HG03135 (cell line): ENCODE results near the gene AATF.

Experiments
- ATAC-seq: cut with Tn5 transposase; IDR thresholded peaks from one replicate; pipeline ENCODE4 v1.9.1; 2021; ENCODE audit warnings: mild to moderate bottlenecking, moderate library complexity; ENCODE audit not compliant: unreplicated experiment

AATF gene

DNA sequence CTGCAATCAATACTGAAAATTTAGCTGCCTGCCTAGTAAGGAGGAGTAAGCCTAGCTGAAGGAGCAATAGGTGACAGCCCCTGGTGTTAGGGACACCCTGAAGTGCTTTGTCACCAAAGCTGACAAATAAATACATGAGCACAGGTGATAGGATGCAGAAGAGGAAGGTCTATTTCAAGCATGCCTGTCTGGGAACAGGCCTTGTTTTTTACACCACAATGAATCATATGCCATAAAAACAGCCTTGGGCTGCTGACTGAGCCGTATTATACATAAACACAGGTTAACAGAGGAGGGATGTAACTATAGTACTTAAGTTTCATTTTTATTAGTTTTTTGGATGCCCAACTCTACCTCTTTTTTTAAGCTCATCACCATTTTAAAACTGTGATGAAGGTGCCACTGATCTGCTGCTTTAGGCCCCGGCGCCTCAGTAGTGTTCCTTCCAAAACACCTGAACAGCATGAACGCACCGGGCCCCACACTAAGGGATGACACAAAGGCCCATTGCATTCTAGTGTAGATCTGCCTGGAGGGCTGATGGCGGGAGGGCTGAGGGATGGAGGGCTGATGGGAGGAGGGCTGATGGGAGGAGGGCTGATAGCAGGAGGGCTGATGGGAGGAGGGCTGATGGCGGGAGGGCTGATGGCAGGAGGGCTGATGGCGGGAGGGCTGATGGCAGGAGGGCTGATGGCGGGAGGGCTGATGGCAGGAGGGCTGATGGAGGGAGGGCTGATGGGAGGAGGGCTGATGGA lies 150.3 kb downstream of the AATF start:
- ATAC-seq, result no peak

DNA sequence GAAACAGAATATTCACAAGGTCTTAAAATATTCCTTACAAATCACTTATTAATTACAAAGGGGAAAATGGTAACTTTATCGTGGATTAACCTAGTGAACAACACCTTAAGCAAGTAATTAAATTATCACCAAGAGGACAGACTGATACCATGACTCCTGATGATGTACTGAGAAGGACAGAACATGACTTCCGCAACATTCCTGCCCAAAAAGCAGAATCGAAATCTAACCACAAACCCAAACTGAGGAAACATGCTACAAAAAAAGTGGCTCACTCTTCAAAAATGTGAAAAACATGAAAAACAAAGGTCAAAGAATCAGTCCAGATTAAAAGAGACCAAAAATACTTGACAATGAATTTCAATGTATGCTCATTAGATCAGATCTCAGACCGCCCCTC lies 151.5 kb downstream of the AATF start:
- no peak for ATAC-seq

DNA sequence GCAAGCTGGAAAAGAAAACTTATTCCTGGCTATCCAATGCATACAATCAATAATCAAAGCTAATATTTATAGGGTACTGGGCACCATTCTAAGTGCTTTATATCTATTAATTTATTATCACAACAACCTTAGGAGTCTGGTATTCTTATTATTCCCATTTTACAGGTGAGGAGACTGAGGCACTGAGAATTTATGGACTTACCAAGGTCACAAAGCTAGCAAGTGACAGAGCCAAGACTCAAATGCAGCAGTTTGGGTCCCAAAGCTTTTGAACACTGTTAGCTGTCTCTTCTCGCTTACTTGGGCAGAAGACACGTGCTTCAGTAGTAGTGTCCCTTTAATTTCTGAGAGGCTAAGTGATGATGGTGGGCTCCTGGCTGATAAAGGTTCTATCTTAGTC lies 152.6 kb downstream of the AATF start:
- no peak for ATAC-seq

DNA sequence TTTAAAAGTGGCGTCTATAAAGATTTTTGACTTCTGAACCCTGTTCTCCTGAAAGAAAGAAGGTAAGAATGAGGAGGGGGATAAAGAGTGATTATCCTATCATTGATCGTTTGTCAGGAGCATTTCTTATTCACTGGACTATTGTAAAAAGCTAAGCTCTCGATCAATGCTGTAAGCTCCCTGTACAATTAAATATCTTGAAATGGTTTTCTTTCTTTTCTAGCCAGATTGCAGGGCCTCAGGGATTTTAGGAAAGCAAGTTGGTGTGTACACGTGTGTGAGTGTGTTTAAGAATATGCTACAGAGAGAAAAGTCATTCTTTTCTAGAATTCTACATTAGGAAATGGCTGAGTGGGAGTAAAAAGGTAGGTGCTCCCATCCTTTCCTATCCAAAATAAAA lies 154.5 kb downstream of the AATF start:
- ATAC-seq, result no peak

DNA sequence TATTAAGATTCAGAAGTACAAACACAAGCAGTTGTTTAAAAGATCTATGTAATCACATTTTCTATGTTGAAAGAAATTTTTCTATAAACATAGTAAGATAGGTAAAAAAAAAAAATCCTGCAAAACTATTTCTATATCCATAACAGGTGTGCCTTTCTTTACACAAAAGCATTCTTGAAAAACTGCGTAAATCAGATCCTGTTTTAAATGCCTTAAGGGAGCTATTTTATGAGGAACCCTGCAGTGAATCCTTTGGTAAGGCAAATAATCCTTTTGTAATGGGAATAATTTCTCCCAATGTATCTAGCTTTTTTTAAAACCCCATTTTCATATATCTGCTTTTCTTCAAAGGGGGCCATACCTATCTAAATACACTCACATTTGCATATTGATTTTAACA lies 157.3 kb downstream of the AATF start:
- no peak for ATAC-seq
